ENCODE data around the gene THSD7A. TPM values are rescaled to one million over a fixed set of nuclear protein-coding genes. Genes with fewer than 3 reads are reported as not detected.

The THSD7A gene
- total and polyA plus RNA-seq, 9 of the 15 experiments (the other 6 are each of a cell fraction or from before 2014, with no cell fraction given) = 0.01 to 0.02 TPM; not detected in 7

DNA sequence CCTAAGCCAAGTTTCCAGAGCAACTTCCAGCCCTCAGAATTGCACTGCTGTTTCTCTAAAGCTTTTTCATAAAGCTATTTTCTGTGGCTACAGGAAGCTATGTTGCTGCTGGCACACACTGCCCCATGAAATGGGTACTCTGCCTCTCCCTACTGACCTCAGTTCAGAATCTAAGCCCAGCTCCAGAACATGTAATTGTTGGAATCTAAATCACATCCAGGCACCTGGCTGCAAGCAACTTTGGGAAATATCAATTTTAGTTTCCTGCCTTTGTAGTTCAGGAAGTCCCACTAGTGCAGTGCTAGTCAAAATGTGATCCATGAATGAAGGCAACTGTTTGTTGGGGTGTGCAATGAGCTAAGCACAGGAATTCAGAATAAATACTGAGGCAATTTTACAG is 226.2 kb downstream of the THSD7A start:
- Histone ChIP-seq H4K20me1 (replicated peaks; ENCODE audit: control insufficient read depth, insufficient read depth, low read length) (no peaks in the 10 kb centered on the region), H3K9me1 (ENCODE audit: control insufficient read depth, insufficient read depth, low read length) (no peaks in the 10 kb centered on the region), H3K27me3 (ENCODE audit: control insufficient read depth in 2 of 2, insufficient read depth in 2 of 2, low read length in 2 of 2) (no peaks in the 10 kb centered on the region), H3K79me2 (ENCODE audit: control insufficient read depth, insufficient read depth, low read length) (no peaks in the 10 kb centered on the region), H3K4me2 (ENCODE audit: insufficient read depth, low read length) (no peak overlapping the region), H3K27ac (ENCODE audit: extremely low read depth, low read depth, low read length) (no peak overlapping the region), H2AFZ (ENCODE audit: low read depth, low read length) (no peak overlapping the region), H3K4me3 (no peak overlapping the region), H3K36me3 (ENCODE audit: control insufficient read depth, insufficient read depth, low read length) (no peaks in the 10 kb centered on the region), H3K9ac (ENCODE audit: insufficient read depth in 1 of 2, low read depth in 2 of 2, low read length in 2 of 2) (no peak overlapping the region), H3K4me1 (replicated peaks in 1 of 2; ENCODE audit: control insufficient read depth in 2 of 2, insufficient read depth in 2 of 2, low read length in 2 of 2) (no peaks in the 10 kb centered on the region), H3K9me3 (replicated peaks; ENCODE audit: control insufficient read depth, insufficient read depth, low read depth, low read length) (no peaks in the 10 kb centered on the region; the same call in 1 of the 2 replicates)
- TF ChIP-seq RHOXF2B (CRISPR knock-in tag; conservative IDR thresholded peaks at IDR 0.05) (no peak), PCBP1 (IDR thresholded peaks at IDR 0.05; ENCODE audit: low read depth, low read length, poor library complexity, severe bottlenecking) (no peak), ETV5 (CRISPR knock-in tag; IDR thresholded peaks at IDR 0.05; ENCODE audit: low read depth) (no peak), DPF2 (IDR thresholded peaks at IDR 0.05) (no peak)
- TF ChIP-seq, protein P1, sequence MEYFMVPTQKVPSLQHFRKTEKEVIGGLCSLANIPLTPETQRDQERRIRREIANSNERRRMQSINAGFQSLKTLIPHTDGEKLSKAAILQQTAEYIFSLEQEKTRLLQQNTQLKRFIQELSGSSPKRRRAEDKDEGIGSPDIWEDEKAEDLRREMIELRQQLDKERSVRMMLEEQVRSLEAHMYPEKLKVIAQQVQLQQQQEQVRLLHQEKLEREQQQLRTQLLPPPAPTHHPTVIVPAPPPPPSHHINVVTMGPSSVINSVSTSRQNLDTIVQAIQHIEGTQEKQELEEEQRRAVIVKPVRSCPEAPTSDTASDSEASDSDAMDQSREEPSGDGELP (CRISPR knock-in tag; IDR thresholded peaks at IDR 0.05; ENCODE audit: borderline replicate concordance) = no peak
- in situ Hi-C loops (cut with MboI) = no loop called here
- CTCF ChIA-PET (ENCODE audit: low intra/inter-chr PET ratio) = no interaction called here
- POLR2A ChIA-PET = no interaction called here
- ATAC-seq = no peak
- intact Hi-C loops (cut with micrococcal nuclease) = no loop called here
- no TSS peak for BruUV-seq (replicated peaks)
- DNase-seq (ENCODE audit: extremely low read depth in 1 of 4, low spot score in 3 of 4) = no peak
- no peak for FAIRE-seq

DNA sequence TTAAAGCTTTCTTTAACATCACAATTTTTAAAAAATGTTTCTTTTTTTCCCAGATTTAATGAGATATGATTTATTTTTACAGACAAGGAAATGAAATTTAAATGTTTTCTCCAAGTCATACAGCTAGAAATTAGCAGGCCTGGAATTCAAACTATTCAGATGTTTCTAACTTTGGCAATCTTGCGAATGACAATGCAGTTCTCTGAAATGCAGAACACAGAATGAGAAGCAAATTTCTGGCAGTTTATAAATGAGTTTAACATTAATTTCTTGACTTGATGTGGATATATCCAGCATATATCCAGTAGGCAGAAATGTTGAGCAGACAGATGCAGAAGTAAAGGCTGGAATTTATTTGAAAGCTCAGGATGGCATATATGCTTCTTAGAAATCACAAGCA is 227.5 kb downstream of the THSD7A start:
- no peak for TF ChIP-seq BRCA1 (IDR thresholded peaks at IDR 0.05)
- no peak for TF ChIP-seq BRCA1 (CRISPR knock-in tag; IDR thresholded peaks at IDR 0.05)
- no peak for TF ChIP-seq HMG20B (CRISPR knock-in tag; IDR thresholded peaks at IDR 0.05)
- TF ChIP-seq ARHGAP35 (IDR thresholded peaks at IDR 0.05; ENCODE audit: partially characterized antibody) = no peak
- no peak for TF ChIP-seq THRAP3 (IDR thresholded peaks at IDR 0.05; ENCODE audit: borderline replicate concordance)
- no peak for TF ChIP-seq MAFK (IDR thresholded peaks at IDR 0.05; ENCODE audit: low read length)
- no peak for TF ChIP-seq SUPT5H (IDR thresholded peaks at IDR 0.05)
- no peak for TF ChIP-seq HNRNPH1 (optimal IDR thresholded peaks at IDR 0.05; ENCODE audit: low read depth, low read length)
- TF ChIP-seq L3MBTL2 (IDR thresholded peaks at IDR 0.05) = no peak
- TF ChIP-seq FOXK1 (CRISPR knock-in tag; IDR thresholded peaks at IDR 0.05; ENCODE audit: borderline replicate concordance) = no peak
- no peak for TF ChIP-seq YBX1 (IDR thresholded peaks at IDR 0.05)
- no peak for TF ChIP-seq ZNF175 (CRISPR knock-in tag; IDR thresholded peaks at IDR 0.05; ENCODE audit: low read depth)
- TF ChIP-seq CBX3 (IDR thresholded peaks at IDR 0.05; ENCODE audit: borderline replicate concordance in 1 of 2, low read length in 2 of 2) = no peak
- ChIA-PET POLR2A (no interaction called here), CTCF (ENCODE audit: low intra/inter-chr PET ratio) (no interaction called here)
- FAIRE-seq = no peak
- no peaks in the 10 kb centered on the region; the same call in 1 of the 2 replicates for H3K9me3 ChIP-seq (replicated peaks; ENCODE audit: control insufficient read depth, insufficient read depth, low read depth, low read length)
- no peaks in the 10 kb centered on the region for H3K36me3 ChIP-seq (ENCODE audit: control insufficient read depth, insufficient read depth, low read length)
- in situ Hi-C loops (cut with MboI) (no loop called here), intact Hi-C loops (cut with micrococcal nuclease) (no loop called here)
- BruUV-seq (replicated peaks) = no TSS peak
- H3K9me1 ChIP-seq (ENCODE audit: control insufficient read depth, insufficient read depth, low read length) = no peaks in the 10 kb centered on the region
- H4K20me1 ChIP-seq (replicated peaks; ENCODE audit: control insufficient read depth, insufficient read depth, low read length) = no peaks in the 10 kb centered on the region
- H2AFZ ChIP-seq (ENCODE audit: low read depth, low read length) = no peak overlapping the region
- no peak overlapping the region for H3K9ac ChIP-seq (ENCODE audit: insufficient read depth in 1 of 2, low read depth in 2 of 2, low read length in 2 of 2)
- H3K4me2 ChIP-seq (ENCODE audit: insufficient read depth, low read length) = no peak overlapping the region
- no peak overlapping the region for H3K4me3 ChIP-seq
- H3K4me1 ChIP-seq (replicated peaks in 1 of 2; ENCODE audit: control insufficient read depth in 2 of 2, insufficient read depth in 2 of 2, low read length in 2 of 2) = no peaks in the 10 kb centered on the region
- no peaks in the 10 kb centered on the region for H3K79me2 ChIP-seq (ENCODE audit: control insufficient read depth, insufficient read depth, low read length)
- no peak overlapping the region for H3K27ac ChIP-seq (ENCODE audit: extremely low read depth, low read depth, low read length)
- ATAC-seq = no peak
- no peak for DNase-seq (ENCODE audit: extremely low read depth in 1 of 4, low spot score in 3 of 4)
- no peaks in the 10 kb centered on the region for H3K27me3 ChIP-seq (ENCODE audit: control insufficient read depth in 2 of 2, insufficient read depth in 2 of 2, low read length in 2 of 2)
- WGBS (ENCODE audit: insufficient coverage, low coverage, missing lambda C conversion rate) = 0% methylated on average over 1 of the region's 1 CpG
